Erythroblast (primary cell): Measurements from ENCODE around the gene LRRC28.

Experiments
- DNase-seq, 2 experiments: peaks; one replicate each; lab custom pipeline; 2025; lab: John Stamatoyannopoulos, UW
- GATA1 ChIP-seq: IDR thresholded peaks from 2 replicates; pipeline ENCODE4 v1.6.1; 2011; ENCODE audit warnings: low read depth, mild to moderate bottlenecking, control low read depth, low read length, moderate library complexity
- POLR2A ChIP-seq: IDR thresholded peaks from 2 replicates; pipeline ENCODE4 v1.6.1; 2011; ENCODE audit warnings: mild to moderate bottlenecking, low read length

LRRC28 gene

GRCh38 chr15:99348412-99348811 lies 97.1 kb downstream of the LRRC28 start:
- TF ChIP-seq GATA1 (no peak), POLR2A (no peak)
- no peak for DNase-seq

- TF ChIP-seq GATA1 (no peak), POLR2A (no peak)
Measured at GRCh38 chr15:99350408-99350807, 99.1 kb downstream of the LRRC28 start.

GRCh38 chr15:99359769-99360168 lies 108.5 kb downstream of the LRRC28 start:
- DNase-seq: no peak
- TF ChIP-seq POLR2A (no peak), GATA1 (no peak)

More at GRCh38 chr15:99350408-99350807, 99.1 kb downstream of the LRRC28 start:
- DNase-seq: no peak

GRCh38 chr15:99361545-99362185 lies 110.4 kb downstream of the LRRC28 start:
- DNase-seq: peak; percentile 11 to 32
- TF ChIP-seq POLR2A: no peak
- TF ChIP-seq GATA1: no peak

- DNase-seq: no peak
- no peak for TF ChIP-seq POLR2A
- no peak for TF ChIP-seq GATA1
Measured at GRCh38 chr15:99365242-99365641, 114.0 kb downstream of the LRRC28 start.

- TF ChIP-seq POLR2A: no peak
- no peak for TF ChIP-seq GATA1
- DNase-seq: no peak
Measured at GRCh38 chr15:99366013-99366412, 114.7 kb downstream of the LRRC28 start.

- no peak for DNase-seq
Measured at GRCh38 chr15:99368743-99369142, 117.5 kb downstream of the LRRC28 start.

GRCh38 chr15:99369196-99369595 lies 117.9 kb downstream of the LRRC28 start:
- DNase-seq: no peak
- no peak for TF ChIP-seq POLR2A
- TF ChIP-seq GATA1: no peak

More at GRCh38 chr15:99368743-99369142, 117.5 kb downstream of the LRRC28 start:
- TF ChIP-seq POLR2A: no peak
- no peak for TF ChIP-seq GATA1

- TF ChIP-seq POLR2A (no peak), GATA1 (no peak)
- DNase-seq: no peak
Measured at GRCh38 chr15:99371180-99372103, 120.2 kb downstream of the LRRC28 start.

- no peak for TF ChIP-seq GATA1
- no peak for DNase-seq
Measured at GRCh38 chr15:99385005-99385669, 133.9 kb downstream of the LRRC28 start.

- peak; percentile 35 to 57 for DNase-seq
Measured at GRCh38 chr15:99385865-99386264, 134.6 kb downstream of the LRRC28 start.

GRCh38 chr15:99386391-99386790 lies 135.1 kb downstream of the LRRC28 start:
- DNase-seq: no peak
- TF ChIP-seq GATA1 (no peak), POLR2A (no peak)

More at GRCh38 chr15:99385865-99386264, 134.6 kb downstream of the LRRC28 start:
- TF ChIP-seq GATA1 (no peak), POLR2A (no peak)

GRCh38 chr15:99387421-99388168 lies 136.3 kb downstream of the LRRC28 start:
- DNase-seq: no peak
- TF ChIP-seq POLR2A: no peak
- TF ChIP-seq GATA1: no peak
